Endothelial cell of umbilical vein (primary cell): ENCODE data around the gene C2CD4D. TPM values are rescaled to one million over a fixed set of nuclear protein-coding genes. Genes with fewer than 3 reads are reported as not detected.

Experiments
- BruUV-seq: library from RNA; stranded (reverse); fragments of 400-500 nt; replicated peaks from 2 replicates; lab custom pipeline; 2021; lab: Mats Ljungman, UMichigan
- CTCF ChIA-PET: fragments of 300-600, 350-600 bp; sonication (Branson Sonifier 250); formaldehyde crosslinking; loops from one replicate; lab custom pipeline; 2021; ENCODE audit warnings: antibody characterized with exemption, inconsistent platforms; lab: Charles Lee
- POLR2A ChIA-PET: fragments of 300-600, 350-600 bp; sonication (Branson Sonifier 250); formaldehyde crosslinking; loops from one replicate; lab custom pipeline; 2021; ENCODE audit warnings: antibody characterized with exemption, inconsistent platforms; lab: Charles Lee
- DNase-seq: peaks from one replicate; pipeline ENCODE4 v3.0.0-alpha.2; 2011; ENCODE audit warnings: low read depth, low spot score
- FAIRE-seq: peaks from 2 replicates; lab custom pipeline; 2011; peaks lifted over from hg19 to GRCh38; lab: Jason Lieb, UNC
- H2AFZ ChIP-seq: 2 replicates; pipeline ENCODE4 v1.6.0; 2012; ENCODE audit warnings: low read depth, low read length, control low read depth, inconsistent platforms
- H3K27ac ChIP-seq: 2 replicates; pipeline ENCODE4 v1.5.1; 2011; ENCODE audit warnings: low read depth, mild to moderate bottlenecking, control low read depth, low read length, moderate library complexity; ENCODE audit not compliant: insufficient read depth
- H3K27me3 ChIP-seq, 2 experiments: 2 replicates each; pipeline versions ENCODE4 v1.6.0 to v1.6.1; 2011; ENCODE audit warnings: low read length in 2 of 2, mixed read lengths in 1 of 2; ENCODE audit not compliant: control insufficient read depth in 2 of 2, insufficient read depth in 2 of 2
- H3K36me3 ChIP-seq, 2 experiments: 2 replicates in 1 of 2; 3 replicates in 1 of 2; pipeline ENCODE4 v1.5.1; 2011; ENCODE audit warnings: low read length in 2 of 2, mild to moderate bottlenecking in 1 of 2, moderate library complexity in 1 of 2; ENCODE audit not compliant: control insufficient read depth in 2 of 2, insufficient read depth in 2 of 2; ENCODE audit errors: extremely low read depth in 1 of 2
- H3K4me1 ChIP-seq: 3 replicates; pipeline ENCODE4 v1.5.1; 2011; ENCODE audit warnings: mild to moderate bottlenecking, low read length; ENCODE audit not compliant: control insufficient read depth, insufficient read depth; ENCODE audit errors: extremely low read depth
- H3K4me2 ChIP-seq: 2 replicates; pipeline ENCODE4 v1.6.1; 2011; ENCODE audit warnings: low read length, control low read depth, mixed read lengths; ENCODE audit not compliant: insufficient read depth
- H3K4me3 ChIP-seq, 3 experiments: fragments of 200-600 bp in 1 of 3; sonication (generic), shearing (Covaris generic) in 1 of 3; replicated peaks in 1 of 3; 2 replicates each; pipeline ENCODE4 v1.5.1; 2011 to 2016; ENCODE audit warnings: control low read depth in 3 of 3, low read length in 3 of 3, mild to moderate bottlenecking in 2 of 3, inconsistent platforms in 1 of 3, low read depth in 1 of 3, moderate library complexity in 1 of 3; ENCODE audit not compliant: insufficient read depth in 1 of 3
- H3K79me2 ChIP-seq: 2 replicates; pipeline ENCODE4 v1.6.0; 2012; ENCODE audit warnings: low read length, inconsistent platforms; ENCODE audit not compliant: control insufficient read depth, insufficient read depth
- H3K9ac ChIP-seq: replicated peaks from 2 replicates; pipeline ENCODE3; 2011; ENCODE audit warnings: low read length, control low read depth; ENCODE audit not compliant: insufficient read depth; ENCODE audit errors: extremely low read depth
- H3K9me1 ChIP-seq: replicated peaks from 3 replicates; pipeline ENCODE4 v1.6.0; 2011; ENCODE audit warnings: mild to moderate bottlenecking, low read length; ENCODE audit not compliant: control insufficient read depth, insufficient read depth; ENCODE audit errors: extremely low read depth
- H3K9me3 ChIP-seq: replicated peaks from 2 replicates; pipeline ENCODE4 v1.5.1; 2012; ENCODE audit warnings: low read length, inconsistent platforms; ENCODE audit not compliant: control insufficient read depth, insufficient read depth
- H4K20me1 ChIP-seq: replicated peaks from 2 replicates; pipeline ENCODE3; 2011; ENCODE audit warnings: mild to moderate bottlenecking, low read length; ENCODE audit not compliant: control insufficient read depth, insufficient read depth; ENCODE audit errors: extremely low read depth
- EZH2 ChIP-seq: IDR thresholded peaks from 2 replicates; pipeline ENCODE4 v1.6.1; 2012; ENCODE audit warnings: borderline replicate concordance, low read depth, mild to moderate bottlenecking, moderate library complexity, low read length, inconsistent platforms; ENCODE audit not compliant: severe bottlenecking
- FOS ChIP-seq: IDR thresholded peaks from 2 replicates; pipeline ENCODE4 v1.6.1; 2011; ENCODE audit warnings: mild to moderate bottlenecking, low read length, moderate library complexity, borderline replicate concordance; ENCODE audit not compliant: insufficient read depth
- GATA2 ChIP-seq: IDR thresholded peaks from 2 replicates; pipeline ENCODE4 v1.7.0; 2011; ENCODE audit warnings: low read depth, mild to moderate bottlenecking, moderate library complexity, mixed read lengths, low read length; ENCODE audit not compliant: insufficient read length, insufficient read depth
- JUN ChIP-seq: IDR thresholded peaks from 2 replicates; pipeline ENCODE4 v1.6.1; 2011; ENCODE audit warnings: borderline replicate concordance, low read depth; ENCODE audit not compliant: insufficient read length, insufficient read depth
- MYC ChIP-seq: IDR thresholded peaks from one replicate; pipeline ENCODE4 v1.6.1; 2011; ENCODE audit warnings: mild to moderate bottlenecking, low read depth, low read length
- POLR2A ChIP-seq: IDR thresholded peaks from 2 replicates; pipeline ENCODE4 v1.6.1; 2012; ENCODE audit warnings: low read depth, mild to moderate bottlenecking, control low read depth, low read length
- POLR2AphosphoS5 ChIP-seq: IDR thresholded peaks from 2 replicates; pipeline ENCODE4 v1.6.1; 2012; ENCODE audit warnings: low read depth, mild to moderate bottlenecking, control low read depth, low read length, moderate library complexity; ENCODE audit not compliant: insufficient read depth
- dilution Hi-C: fragments of 300-500 bp; cut with MboI; formaldehyde crosslinking; loops from one replicate; pipeline ENCODE4 v1.15.0; 2019; ENCODE audit warnings: low sequenced_read_pairs; ENCODE audit not compliant: extremely low pct_ligation_motif_present
- intact Hi-C: fragments of 100-400 bp; cut with micrococcal nuclease; formaldehyde crosslinking; loops from one replicate; pipeline ENCODE4 v1.10.0; 2022
- polyA plus RNA-seq, 4 experiments: library from polyadenylated mRNA; depleted of rRNA in 3 of 4; stranded (reverse) in 3 of 4; unstranded in 1 of 4; fragments of >200 nt; gene quantifications; 2 replicates each; pipeline versions ENCODE4 v1.2.1 to v1.2.3, GENCODE V29; 2011 to 2012; ENCODE audit warnings: missing spikeins in 1 of 4
- total RNA-seq: library from RNA; stranded (reverse); gene quantifications from 2 replicates; pipeline ENCODE4 v1.2.3, GENCODE V29; 2021
- TF ChIP-seq, protein P1 (sequence below): IDR thresholded peaks from 2 replicates; pipeline ENCODE4 v1.6.1; 2011; ENCODE audit not compliant: insufficient read depth, insufficient read length
- TF ChIP-seq, protein P2 (sequence below), 2 donors: IDR thresholded peaks; 1 replicate in 1 of 2; 2 replicates in 1 of 2; pipeline ENCODE4 v1.5.1; 2011; ENCODE audit warnings: low read length in 2 of 2, mild to moderate bottlenecking in 2 of 2, moderate library complexity in 2 of 2, control low read depth in 1 of 2, inconsistent platforms in 1 of 2, low read depth in 1 of 2; ENCODE audit not compliant: insufficient read depth in 1 of 2; ENCODE audit errors: extremely low read depth in 1 of 2

Gene C2CD4D
- total and polyA plus RNA-seq, 2 donors (not counting 3 experiments of a cell fraction or from before 2014, with no cell fraction given): not detected

DNA sequence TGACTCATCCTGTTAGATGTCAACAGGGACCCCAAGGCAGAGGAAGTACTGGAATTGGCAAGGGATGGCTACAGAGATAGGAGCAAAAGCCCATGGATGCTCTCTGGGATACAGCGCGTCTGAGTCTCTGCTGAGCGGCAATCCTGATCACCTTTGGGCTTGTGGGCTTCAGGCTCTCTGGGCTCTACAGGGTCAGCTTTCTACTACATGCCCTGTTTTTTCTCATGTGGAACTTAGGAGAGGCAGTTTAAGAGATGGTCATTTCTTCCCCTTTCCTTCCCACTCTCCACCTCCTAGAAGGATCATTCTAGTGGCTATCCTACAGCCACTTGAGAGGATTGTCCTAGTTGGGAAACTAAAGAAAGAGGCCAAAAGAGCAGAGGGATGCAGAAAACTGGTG lies 35.7 kb downstream of the C2CD4D start:
- POLR2A ChIA-PET: no interaction called here
- Histone ChIP-seq H2AFZ (no peak overlapping the region), H3K79me2 (no peaks in the 10 kb centered on the region), H4K20me1 (no peaks in the 10 kb centered on the region), H3K27me3 (peaks cover 16 to 20% of the 10 kb centered on the region in 2 experiments), H3K4me1 (no peaks in the 10 kb centered on the region), H3K9me1 (no peaks in the 10 kb centered on the region), H3K4me3 (no peak overlapping the region), H3K36me3 (no peaks in the 10 kb centered on the region), H3K4me2 (no peak overlapping the region), H3K9me3 (no peaks in the 10 kb centered on the region), H3K9ac (no peak overlapping the region), H3K27ac (no peak overlapping the region)
- no peak for DNase-seq
- no peak for FAIRE-seq
- intact Hi-C loops (no loop called here), dilution Hi-C loops (no loop called here)
- no peak for TF ChIP-seq MYC
- TF ChIP-seq FOS: no peak
- TF ChIP-seq, protein P1, sequence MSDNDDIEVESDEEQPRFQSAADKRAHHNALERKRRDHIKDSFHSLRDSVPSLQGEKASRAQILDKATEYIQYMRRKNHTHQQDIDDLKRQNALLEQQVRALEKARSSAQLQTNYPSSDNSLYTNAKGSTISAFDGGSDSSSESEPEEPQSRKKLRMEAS: no peak
- no peak for TF ChIP-seq JUN
- no peak for TF ChIP-seq POLR2AphosphoS5
- no peak for TF ChIP-seq POLR2A
- TF ChIP-seq, protein P2, sequence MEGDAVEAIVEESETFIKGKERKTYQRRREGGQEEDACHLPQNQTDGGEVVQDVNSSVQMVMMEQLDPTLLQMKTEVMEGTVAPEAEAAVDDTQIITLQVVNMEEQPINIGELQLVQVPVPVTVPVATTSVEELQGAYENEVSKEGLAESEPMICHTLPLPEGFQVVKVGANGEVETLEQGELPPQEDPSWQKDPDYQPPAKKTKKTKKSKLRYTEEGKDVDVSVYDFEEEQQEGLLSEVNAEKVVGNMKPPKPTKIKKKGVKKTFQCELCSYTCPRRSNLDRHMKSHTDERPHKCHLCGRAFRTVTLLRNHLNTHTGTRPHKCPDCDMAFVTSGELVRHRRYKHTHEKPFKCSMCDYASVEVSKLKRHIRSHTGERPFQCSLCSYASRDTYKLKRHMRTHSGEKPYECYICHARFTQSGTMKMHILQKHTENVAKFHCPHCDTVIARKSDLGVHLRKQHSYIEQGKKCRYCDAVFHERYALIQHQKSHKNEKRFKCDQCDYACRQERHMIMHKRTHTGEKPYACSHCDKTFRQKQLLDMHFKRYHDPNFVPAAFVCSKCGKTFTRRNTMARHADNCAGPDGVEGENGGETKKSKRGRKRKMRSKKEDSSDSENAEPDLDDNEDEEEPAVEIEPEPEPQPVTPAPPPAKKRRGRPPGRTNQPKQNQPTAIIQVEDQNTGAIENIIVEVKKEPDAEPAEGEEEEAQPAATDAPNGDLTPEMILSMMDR (IDR thresholded peaks at IDR 0.05; ENCODE audit: extremely low read depth in 1 of 2, insufficient read depth in 1 of 2, low read depth in 1 of 2, low read length in 2 of 2): no peak
- TF ChIP-seq EZH2: no peak
- TF ChIP-seq GATA2: no peak
- BruUV-seq: no TSS peak
- CTCF ChIA-PET: interaction anchor here (1.5 to 2.6 kb wide), 3 partner anchors 13 to 22 kb away, joined by 3 to 7 read pairs (median 3); no protein-coding TSS in a partner anchor
